Endothelial cell (in vitro differentiated cells): ENCODE measurements around the gene OGFRL1. TPM values are rescaled to one million over a fixed set of nuclear protein-coding genes. Genes with fewer than 3 reads are reported as not detected.

Experiments
- DNase-seq: peaks from one replicate; pipeline ENCODE4 v3.0.0; 2021; ENCODE audit warnings: low spot score
- H3K27ac Mint-ChIP-seq: one replicate; pipeline ENCODE4 v1.8.0; 2021; ENCODE audit warnings: mixed read lengths, inconsistent platforms; ENCODE audit not compliant: unreplicated experiment
- H3K27me3 Mint-ChIP-seq: one replicate; pipeline ENCODE4 v1.8.0; 2021; ENCODE audit warnings: mild to moderate bottlenecking, moderate library complexity, mixed read lengths, inconsistent platforms; ENCODE audit not compliant: unreplicated experiment
- H3K36me3 Mint-ChIP-seq: one replicate; pipeline ENCODE4 v1.8.0; 2021; ENCODE audit warnings: mild to moderate bottlenecking, low read depth, mixed read lengths, inconsistent platforms; ENCODE audit not compliant: unreplicated experiment
- H3K4me1 Mint-ChIP-seq: one replicate; pipeline ENCODE4 v1.8.0; 2021; ENCODE audit warnings: mild to moderate bottlenecking, mixed read lengths, inconsistent platforms; ENCODE audit not compliant: unreplicated experiment
- H3K4me3 Mint-ChIP-seq: one replicate; pipeline ENCODE4 v1.8.0; 2021; ENCODE audit warnings: mild to moderate bottlenecking, mixed read lengths, inconsistent platforms; ENCODE audit not compliant: unreplicated experiment
- H3K9me3 Mint-ChIP-seq: one replicate; pipeline ENCODE4 v1.8.0; 2021; ENCODE audit warnings: mixed read lengths, inconsistent platforms; ENCODE audit not compliant: unreplicated experiment
- CTCF ChIP-seq: fragments of 200-600 bp; sonication (generic); IDR thresholded peaks from one replicate; pipeline ENCODE4 v1.5.0; 2021; ENCODE audit warnings: antibody characterized with exemption; ENCODE audit not compliant: unreplicated experiment
- total RNA-seq: library from RNA; stranded (reverse); fragmentation: NEBNext Ultra II Directional; extraction: Animal tissue kit (Norgen Biotek cat#: 25700); gene quantifications from one replicate; pipeline ENCODE4 v1.2.1, GENCODE V29; 2021; ENCODE audit not compliant: unreplicated experiment

The OGFRL1 gene
- total RNA-seq, 1 donor from 2014 or later = 6.0 TPM

GRCh38 chr6:71317441-71317840 is 28.8 kb downstream of the OGFRL1 start:
- Mint-ChIP-seq H3K27me3 (no peaks in the 10 kb centered on the region), H3K27ac (no peak overlapping the region), H3K4me3 (no peak overlapping the region), H3K36me3 (no peaks in the 10 kb centered on the region), H3K4me1 (no peaks in the 10 kb centered on the region), H3K9me3 (no peaks in the 10 kb centered on the region)
- DNase-seq = no peak
- no peak for TF ChIP-seq CTCF

DNA sequence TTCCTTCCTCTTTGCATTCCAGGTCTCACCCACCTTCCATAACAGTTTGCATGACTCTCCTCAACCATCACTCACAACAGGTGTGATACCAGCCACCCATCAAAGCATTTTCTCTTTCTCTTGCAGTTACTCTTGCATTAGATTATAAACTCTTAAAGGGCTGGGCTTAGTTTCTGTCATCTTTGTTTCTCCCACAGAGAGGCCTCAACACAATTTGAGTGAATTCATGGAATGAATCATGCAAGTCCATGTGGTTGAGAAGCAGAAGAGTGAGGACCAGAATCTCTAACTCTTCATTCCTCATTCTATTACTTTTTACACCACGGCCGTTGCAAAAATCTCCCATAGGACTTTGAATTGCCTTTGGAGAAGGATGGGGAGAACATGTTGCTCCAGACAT is 31.4 kb downstream of the OGFRL1 start:
- no peak for TF ChIP-seq CTCF
- Mint-ChIP-seq H3K9me3 (no peaks in the 10 kb centered on the region), H3K27me3 (no peaks in the 10 kb centered on the region)

GRCh38 chr6:71321314-71321713 is 32.7 kb downstream of the OGFRL1 start:
- H3K27me3 Mint-ChIP-seq = no peaks in the 10 kb centered on the region
- no peak for TF ChIP-seq CTCF
- H3K36me3 Mint-ChIP-seq = no peaks in the 10 kb centered on the region
- peaks cover 3% of the 10 kb centered on the region for H3K4me1 Mint-ChIP-seq
- H3K9me3 Mint-ChIP-seq = no peaks in the 10 kb centered on the region
- no peak overlapping the region for H3K4me3 Mint-ChIP-seq
- no peak overlapping the region for H3K27ac Mint-ChIP-seq
- no peak for DNase-seq

More for the DNA sequence above, 31.4 kb downstream of the OGFRL1 start:
- Mint-ChIP-seq H3K27ac (no peak overlapping the region), H3K4me1 (peaks cover 3% of the 10 kb centered on the region), H3K4me3 (no peak overlapping the region), H3K36me3 (no peaks in the 10 kb centered on the region)
- no peak for DNase-seq

DNA sequence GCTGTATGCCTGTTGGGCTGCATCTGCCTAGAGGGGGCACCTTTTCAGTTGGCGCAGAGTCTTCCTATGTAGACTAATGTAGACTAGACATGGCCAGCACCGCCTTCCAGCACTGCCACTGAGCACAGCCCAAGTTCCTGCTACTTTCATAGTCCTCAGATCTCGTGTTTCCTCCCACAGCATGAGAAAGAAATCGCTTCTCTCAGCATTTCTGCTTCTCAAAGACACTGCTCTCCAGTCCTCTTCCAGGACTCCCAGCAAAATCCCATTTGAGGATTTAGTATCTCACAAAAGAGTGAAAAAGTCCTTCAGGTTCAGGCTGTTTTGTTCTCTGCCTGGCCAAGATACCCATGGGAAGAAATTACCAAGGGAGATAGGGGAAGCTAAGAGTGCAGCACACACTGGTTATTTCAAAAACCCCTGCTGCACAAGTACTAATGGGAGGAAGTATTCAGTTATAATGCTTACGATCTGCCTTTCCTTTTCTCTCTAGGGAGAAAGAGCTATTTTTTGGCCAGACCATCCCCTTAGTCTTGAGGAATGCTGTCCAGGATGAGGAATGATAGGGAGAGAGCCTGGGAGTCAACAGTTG is 35.7 kb downstream of the OGFRL1 start:
- no peak for DNase-seq
- no peak overlapping the region for H3K27ac Mint-ChIP-seq
- H3K36me3 Mint-ChIP-seq = no peaks in the 10 kb centered on the region
- no peaks in the 10 kb centered on the region for H3K9me3 Mint-ChIP-seq
- peaks cover 3% of the 10 kb centered on the region for H3K27me3 Mint-ChIP-seq
- H3K4me1 Mint-ChIP-seq = peaks cover 3% of the 10 kb centered on the region
- no peak overlapping the region for H3K4me3 Mint-ChIP-seq
- TF ChIP-seq CTCF = no peak

DNA sequence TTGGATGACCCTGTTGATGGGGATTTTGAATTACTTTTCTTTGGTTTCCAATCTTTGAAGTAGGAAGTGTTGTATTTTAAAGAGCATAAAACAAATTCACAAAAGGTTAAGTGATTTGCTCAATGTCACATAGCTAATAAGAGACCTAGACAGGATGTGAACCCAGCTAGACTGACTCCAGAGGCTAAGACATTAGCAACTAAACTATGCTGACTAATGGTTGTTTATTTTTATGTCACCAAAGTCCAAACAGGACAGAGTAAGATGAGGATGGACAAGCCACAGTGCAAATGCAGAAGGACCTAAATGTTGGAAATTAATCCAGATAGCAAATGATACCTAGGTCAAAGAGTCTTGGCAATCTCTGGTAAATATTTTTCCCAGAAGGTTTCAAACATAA is 38.0 kb downstream of the OGFRL1 start:
- Mint-ChIP-seq H3K9me3 (no peaks in the 10 kb centered on the region), H3K36me3 (no peaks in the 10 kb centered on the region), H3K4me1 (peaks cover 3% of the 10 kb centered on the region), H3K27me3 (peaks cover 3% of the 10 kb centered on the region), H3K4me3 (no peak overlapping the region), H3K27ac (no peak overlapping the region)
- DNase-seq = no peak
- TF ChIP-seq CTCF = no peak
